GM18498 (cell line): ENCODE results near the gene LIF.
"Not testable (repeated sequence)": the region's sequence is repeated elsewhere in the genome, so short reads cannot be mapped to it uniquely, and the experiment has no call there.

Experiments
- ATAC-seq: cut with Tn5 transposase; IDR thresholded peaks from one replicate; pipeline ENCODE4 v1.9.1; 2021; ENCODE audit warnings: mild to moderate bottlenecking, moderate library complexity; ENCODE audit not compliant: unreplicated experiment

The LIF gene

DNA sequence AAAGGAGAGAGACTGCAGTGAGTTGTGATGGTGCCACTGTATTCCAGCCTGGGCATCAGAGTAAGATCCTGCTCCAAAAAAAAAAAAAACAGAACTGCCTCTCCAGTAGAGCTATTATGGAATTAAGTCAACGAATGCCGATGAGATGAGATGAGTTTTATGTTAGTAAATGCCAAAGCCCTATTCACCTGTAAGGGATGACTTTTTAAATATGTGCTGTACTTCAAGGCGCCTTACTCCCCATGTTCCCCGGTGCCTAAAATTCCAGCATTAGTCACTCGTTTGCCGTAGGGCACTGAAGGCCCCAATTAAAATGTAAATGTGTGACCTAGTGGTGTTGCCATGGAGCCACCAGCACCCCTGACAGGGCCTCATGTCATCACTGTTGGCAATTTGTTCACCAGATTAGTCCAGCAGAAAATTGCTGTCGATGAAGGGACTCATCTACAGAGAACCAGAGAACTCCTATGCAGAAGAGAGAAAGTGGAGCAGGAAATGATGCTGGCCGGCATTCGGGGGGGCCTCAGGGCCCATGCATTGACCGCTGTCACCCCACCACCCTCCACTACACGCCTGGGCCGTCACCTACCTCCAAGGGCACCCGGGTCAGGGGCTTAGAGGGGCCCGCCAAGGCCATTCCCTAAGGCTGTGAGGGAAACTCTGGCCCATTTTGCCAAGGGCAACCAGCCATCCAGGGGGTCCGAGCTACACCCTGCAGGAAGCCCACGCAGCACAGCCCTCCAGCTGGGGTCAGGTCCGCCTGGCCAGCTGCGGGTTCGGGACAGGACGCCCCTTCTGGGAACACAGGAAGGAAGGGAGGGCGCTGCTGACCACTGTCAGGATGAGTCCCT lies 17.8 kb downstream of the LIF start:
- no peak for ATAC-seq

GRCh38 chr22:30227438-30228228 lies 18.9 kb downstream of the LIF start:
- no peak for ATAC-seq

- ATAC-seq, result no peak
Observed at GRCh38 chr22:30226192-30226832, 20.2 kb downstream of the LIF start.

- ATAC-seq, result no peak
Observed at GRCh38 chr22:30225220-30225927, 21.2 kb downstream of the LIF start.

DNA sequence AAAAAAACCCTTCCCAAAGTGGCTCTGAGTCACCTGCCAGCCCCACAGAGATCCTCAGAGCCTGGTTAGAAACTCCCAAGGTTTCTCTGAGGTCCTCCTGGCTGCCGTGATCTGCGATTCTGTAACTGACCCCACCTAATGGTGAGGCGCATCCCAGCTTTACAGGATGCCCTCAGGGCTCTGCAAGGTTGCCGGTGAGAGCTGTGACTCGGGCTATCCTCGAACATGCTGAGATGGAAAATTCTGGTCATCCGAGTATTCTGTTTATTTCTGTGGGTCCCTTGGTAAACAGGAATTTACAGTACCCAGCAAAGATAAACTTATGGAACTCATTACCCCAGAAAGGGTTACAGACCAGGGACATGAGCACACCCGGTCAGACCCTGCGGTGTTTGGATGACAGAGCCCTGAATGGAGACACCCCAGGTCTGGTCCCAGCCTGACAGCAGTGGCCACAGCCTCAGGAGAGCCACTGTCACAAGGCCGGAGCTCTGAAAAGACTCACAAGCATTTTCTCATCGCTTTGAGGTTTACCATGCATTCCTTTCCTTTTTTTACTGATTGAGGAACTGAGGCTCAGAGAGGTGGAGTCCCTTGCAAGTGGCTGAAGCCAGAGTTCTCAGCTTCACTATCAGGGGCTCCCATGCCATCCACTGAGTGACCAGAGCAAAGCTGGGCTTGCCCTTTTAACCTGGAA lies 22.2 kb downstream of the LIF start:
- no peak for ATAC-seq

- ATAC-seq, result no peak
Observed at GRCh38 chr22:30223303-30223702, 23.3 kb downstream of the LIF start.

GRCh38 chr22:30222321-30222720 lies 24.2 kb downstream of the LIF start:
- no peak for ATAC-seq

DNA sequence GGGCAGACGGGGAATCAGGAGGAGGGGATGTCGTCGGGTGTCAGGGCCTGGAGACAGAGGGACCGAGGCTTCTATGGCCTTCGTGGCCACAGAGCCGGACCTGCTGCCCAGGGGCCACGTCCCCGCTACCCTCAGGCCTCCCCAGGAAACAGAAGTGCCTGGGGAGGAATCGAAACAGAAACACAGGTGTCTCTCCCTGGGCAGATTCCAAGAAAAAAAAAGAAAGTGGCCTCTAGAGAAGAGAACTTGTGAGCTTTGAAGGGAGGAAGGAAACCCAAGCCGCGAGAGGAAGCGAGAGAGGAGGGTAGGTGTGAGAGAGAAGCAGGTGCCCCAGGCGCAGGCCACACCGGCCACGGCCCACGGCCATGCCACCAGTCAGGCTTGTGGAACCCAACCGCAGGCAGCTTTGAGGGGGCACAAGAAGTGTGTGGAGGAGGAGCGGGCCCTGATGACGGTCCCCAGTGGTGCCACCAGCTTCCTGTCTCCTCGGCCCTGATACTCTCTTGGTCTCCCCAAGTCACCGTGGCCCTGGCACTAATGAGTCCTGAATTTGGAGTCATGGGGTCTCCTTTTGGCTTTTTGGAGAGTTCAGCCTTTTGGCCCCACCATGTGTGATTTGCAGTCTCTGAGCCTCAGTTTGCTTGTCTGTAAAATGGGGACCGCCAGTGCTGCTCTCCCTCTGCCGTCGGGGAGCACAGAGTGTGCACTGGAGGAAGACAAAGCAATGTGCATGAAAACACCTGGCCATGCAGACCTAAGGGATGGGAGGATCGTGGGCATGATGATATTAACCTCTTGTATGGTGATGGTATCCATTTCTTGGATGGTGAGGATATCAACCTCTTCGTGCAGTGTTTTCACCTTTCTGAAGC lies 25.2 kb downstream of the LIF start:
- no peak for ATAC-seq

- ATAC-seq, result no peak
Observed at GRCh38 chr22:30220338-30221012, 26.1 kb downstream of the LIF start.

DNA sequence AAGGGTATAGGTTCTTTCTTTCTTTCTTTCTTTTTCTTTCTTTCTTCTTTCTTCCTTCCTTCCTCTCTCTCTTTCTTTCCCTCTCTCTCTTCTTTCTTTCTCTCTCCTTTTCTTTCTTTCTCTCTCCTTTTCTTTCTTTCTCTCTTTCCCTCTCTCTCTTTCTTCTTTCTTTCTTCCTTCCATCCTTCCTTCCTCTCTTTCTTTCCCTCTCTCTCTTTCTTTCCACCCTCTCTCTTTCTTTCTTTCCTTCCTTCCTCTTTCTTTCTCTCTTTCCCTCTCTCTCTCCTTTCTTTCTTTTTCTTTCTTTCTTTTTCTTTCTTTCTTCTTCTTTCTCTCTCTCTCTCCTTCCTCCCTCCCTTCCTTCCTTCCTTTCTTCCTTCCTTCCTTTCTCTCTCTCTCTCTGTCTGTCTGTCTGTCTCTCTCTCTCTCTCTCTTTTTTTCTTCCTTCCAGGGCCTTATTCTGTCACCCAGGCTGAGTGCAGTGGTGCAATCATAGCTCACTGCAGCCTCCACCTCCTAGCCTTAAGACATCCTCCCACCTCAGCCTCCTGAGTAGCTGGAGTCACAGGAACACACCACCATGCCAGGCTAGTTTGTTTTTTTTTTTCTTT lies 26.8 kb downstream of the LIF start:
- ATAC-seq, result no peak

- no peak for ATAC-seq
Observed at GRCh38 chr22:30219049-30219654, 27.4 kb downstream of the LIF start.

- ATAC-seq, result no peak
Observed at GRCh38 chr22:30217698-30218560, 28.6 kb downstream of the LIF start.

GRCh38 chr22:30216710-30217109 lies 29.8 kb downstream of the LIF start:
- no peak for ATAC-seq

GRCh38 chr22:30216272-30216671 lies 30.3 kb downstream of the LIF start:
- not testable (repeated sequence) for ATAC-seq

- ATAC-seq, result no peak
Observed at GRCh38 chr22:30214703-30215407, 31.7 kb downstream of the LIF start.

- no peak for ATAC-seq
Observed at GRCh38 chr22:30212996-30213441, 33.5 kb downstream of the LIF start.
